Measurements from ENCODE around the gene OARD1.

Gene OARD1

DNA sequence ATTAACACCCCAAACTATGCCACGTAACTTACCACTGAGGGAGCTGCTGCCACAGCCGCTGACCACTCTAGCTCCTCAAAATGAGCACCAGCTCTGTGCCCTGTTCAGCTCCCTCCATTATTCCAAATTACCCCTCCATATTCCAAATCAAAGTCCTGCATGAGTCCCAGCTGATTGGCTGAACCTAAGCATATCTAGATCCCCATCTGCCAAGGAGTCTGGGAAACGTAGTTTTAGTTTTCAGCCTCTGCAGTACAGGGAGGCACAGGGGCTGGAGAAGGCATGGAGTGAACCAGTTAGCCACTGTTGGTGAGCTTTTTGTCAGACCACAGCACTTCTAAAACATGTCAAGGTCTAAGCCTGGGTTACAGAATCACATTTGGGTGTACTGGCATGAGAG, 49.0 kb downstream of the OARD1 start:
- no peaks in the 10 kb centered on the region for H4K20me1 ChIP-seq (ENCODE audit: insufficient read depth, low read length)
- TF ChIP-seq EZH2 (optimal IDR thresholded peaks at IDR 0.05; ENCODE audit: low read depth, low read length) (no peak), CTCF (IDR thresholded peaks at IDR 0.05; ENCODE audit: low read length) (no peak), EZH2phosphoT487 (IDR thresholded peaks at IDR 0.05; ENCODE audit: low read length) (no peak)
- no peak overlapping the region for H2AFZ ChIP-seq (ENCODE audit: low read length)
- no peak overlapping the region for H3K9ac ChIP-seq (ENCODE audit: low read length)
- H3K79me2 ChIP-seq (ENCODE audit: low read length), result no peaks in the 10 kb centered on the region
- no peak overlapping the region for H3K4me2 ChIP-seq (ENCODE audit: low read depth, low read length)
- no peaks in the 10 kb centered on the region for H3K36me3 ChIP-seq (replicated peaks; ENCODE audit: insufficient read depth, low read length)
- no peak overlapping the region for H3K4me3 ChIP-seq (ENCODE audit: low read length)
- peaks cover 8% of the 10 kb centered on the region; the same call in 1 of the 2 replicates for H3K4me1 ChIP-seq (ENCODE audit: low read length)
- peaks cover 10% of the 10 kb centered on the region for H3F3A ChIP-seq (ENCODE audit: insufficient read depth, low read length)
- DNase-seq, result no peak
- no peak overlapping the region for H3K27ac ChIP-seq (ENCODE audit: low read length)
- H3K9me3 ChIP-seq (replicated peaks; ENCODE audit: insufficient read depth, low read length), result no peaks in the 10 kb centered on the region
- no peaks in the 10 kb centered on the region for H3K9me2 ChIP-seq (replicated peaks; ENCODE audit: insufficient read depth, low read length)
- H3K27me3 ChIP-seq (replicated peaks; ENCODE audit: insufficient read depth, low read length), result no peaks in the 10 kb centered on the region

GRCh38 chr6:41022294-41022693, 49.9 kb downstream of the OARD1 start:
- no peak overlapping the region for H3K27ac ChIP-seq (ENCODE audit: low read length)
- no peak overlapping the region for H2AFZ ChIP-seq (ENCODE audit: low read length)
- H3K9ac ChIP-seq (ENCODE audit: low read length), result no peak overlapping the region
- TF ChIP-seq EZH2phosphoT487 (IDR thresholded peaks at IDR 0.05; ENCODE audit: low read length), result no peak
- no peak for TF ChIP-seq CTCF (IDR thresholded peaks at IDR 0.05; ENCODE audit: low read length)
- TF ChIP-seq EZH2 (optimal IDR thresholded peaks at IDR 0.05; ENCODE audit: low read depth, low read length), result no peak
- no peaks in the 10 kb centered on the region for H4K20me1 ChIP-seq (ENCODE audit: insufficient read depth, low read length)
- no peak for DNase-seq
- H3K79me2 ChIP-seq (ENCODE audit: low read length), result no peaks in the 10 kb centered on the region
- H3K4me1 ChIP-seq (ENCODE audit: low read length), result peaks cover 8% of the 10 kb centered on the region; the same call in 1 of the 2 replicates
- no peaks in the 10 kb centered on the region for H3K9me2 ChIP-seq (replicated peaks; ENCODE audit: insufficient read depth, low read length)
- H3K4me3 ChIP-seq (ENCODE audit: low read length), result no peak overlapping the region
- no peaks in the 10 kb centered on the region for H3K9me3 ChIP-seq (replicated peaks; ENCODE audit: insufficient read depth, low read length)
- no peaks in the 10 kb centered on the region for H3K36me3 ChIP-seq (replicated peaks; ENCODE audit: insufficient read depth, low read length)
- H3K27me3 ChIP-seq (replicated peaks; ENCODE audit: insufficient read depth, low read length), result no peaks in the 10 kb centered on the region
- H3F3A ChIP-seq (ENCODE audit: insufficient read depth, low read length), result peaks cover 7% of the 10 kb centered on the region
- no peak overlapping the region for H3K4me2 ChIP-seq (ENCODE audit: low read depth, low read length)

- peaks cover 3% of the 10 kb centered on the region; the same call in 1 of the 2 replicates for H3K4me1 ChIP-seq (ENCODE audit: low read length)
- no peak for TF ChIP-seq CTCF (IDR thresholded peaks at IDR 0.05; ENCODE audit: low read length)
- TF ChIP-seq EZH2phosphoT487 (IDR thresholded peaks at IDR 0.05; ENCODE audit: low read length), result no peak
- no peak for TF ChIP-seq EZH2 (optimal IDR thresholded peaks at IDR 0.05; ENCODE audit: low read depth, low read length)
- DNase-seq, result no peak
- no peak overlapping the region for H3K4me2 ChIP-seq (ENCODE audit: low read depth, low read length)
- H3K27ac ChIP-seq (ENCODE audit: low read length), result no peak overlapping the region
- no peaks in the 10 kb centered on the region for H3K36me3 ChIP-seq (replicated peaks; ENCODE audit: insufficient read depth, low read length)
- no peaks in the 10 kb centered on the region for H3K9me3 ChIP-seq (replicated peaks; ENCODE audit: insufficient read depth, low read length)
- H3K9ac ChIP-seq (ENCODE audit: low read length), result no peak overlapping the region
- no peak overlapping the region for H3K4me3 ChIP-seq (ENCODE audit: low read length)
- H3K79me2 ChIP-seq (ENCODE audit: low read length), result no peaks in the 10 kb centered on the region
- H2AFZ ChIP-seq (ENCODE audit: low read length), result no peak overlapping the region
- peaks cover 3% of the 10 kb centered on the region for H3F3A ChIP-seq (ENCODE audit: insufficient read depth, low read length)
- H4K20me1 ChIP-seq (ENCODE audit: insufficient read depth, low read length), result no peaks in the 10 kb centered on the region
- no peaks in the 10 kb centered on the region for H3K27me3 ChIP-seq (replicated peaks; ENCODE audit: insufficient read depth, low read length)
- no peaks in the 10 kb centered on the region for H3K9me2 ChIP-seq (replicated peaks; ENCODE audit: insufficient read depth, low read length)
Measured at GRCh38 chr6:41021832-41022231, 50.3 kb downstream of the OARD1 start.

All from MM.1S (cell line).